ENCODE measurements around the gene KRTAP9-9.
"Not testable (repeated sequence)": the region's sequence is repeated elsewhere in the genome, so short reads cannot be mapped to it uniquely, and the experiment has no call there.

Gene KRTAP9-9

GRCh38 chr17:41265078-41265477 is 9.9 kb downstream of the KRTAP9-9 start, which contains the start of gene KRTAP9-6:
TSS of gene KRTAP9-6 (plus strand) at chr17:41265378. CDS start at chr17:41265378, 0 bp downstream.
- no peak for DNase-seq

GRCh38 chr17:41267711-41268110 is 12.5 kb downstream of the KRTAP9-9 start:
- DNase-seq: no peak

- not testable (repeated sequence) for DNase-seq
Measured at GRCh38 chr17:41271323-41271722, 16.1 kb downstream of the KRTAP9-9 start.

GRCh38 chr17:41271858-41272257 is 16.7 kb downstream of the KRTAP9-9 start:
- DNase-seq: no peak

GRCh38 chr17:41275648-41276190 is 20.5 kb downstream of the KRTAP9-9 start, which contains the start of gene KRTAP9-7:
TSS of gene KRTAP9-7 (plus strand) at chr17:41275698. CDS start at chr17:41275698, 0 bp downstream.
- DNase-seq: not testable (repeated sequence)

- no peak for DNase-seq
Measured at GRCh38 chr17:41278176-41278955, 23.2 kb downstream of the KRTAP9-9 start.

- no peak for DNase-seq
Measured at GRCh38 chr17:41284043-41284442, 28.9 kb downstream of the KRTAP9-9 start.

- no peak for DNase-seq
Measured at GRCh38 chr17:41284546-41284945, 29.4 kb downstream of the KRTAP9-9 start.

- DNase-seq: no peak
Measured at GRCh38 chr17:41287050-41287449, 31.9 kb downstream of the KRTAP9-9 start.

- no peak for DNase-seq
Measured at GRCh38 chr17:41294016-41294415, 38.8 kb downstream of the KRTAP9-9 start.

- DNase-seq: no peak
Measured at GRCh38 chr17:41296846-41297245, 41.7 kb downstream of the KRTAP9-9 start.

- no peak for DNase-seq
Measured at GRCh38 chr17:41298458-41299135, 43.4 kb downstream of the KRTAP9-9 start.

- DNase-seq: no peak
Measured at GRCh38 chr17:41301204-41301790, 46.1 kb downstream of the KRTAP9-9 start.

- DNase-seq: no peak
Measured at GRCh38 chr17:41301916-41302901, 47.0 kb downstream of the KRTAP9-9 start, which contains the start of gene KRTAP29-1. TSS of gene KRTAP29-1 (minus strand) at chr17:41302851. CDS start at chr17:41302851, 0 bp downstream.

GRCh38 chr17:41302981-41303380 is 47.8 kb downstream of the KRTAP9-9 start:
- DNase-seq: no peak

GRCh38 chr17:41304091-41304490 is 48.9 kb downstream of the KRTAP9-9 start:
- DNase-seq: no peak
